Tibial nerve (tissue), 4 donors: ENCODE measurements around the gene STIM1. TPM values are rescaled to one million over a fixed set of nuclear protein-coding genes. Genes with fewer than 3 reads are reported as not detected.
A peak's percentile ranks its signal among the peaks of the same experiment; 100 is the strongest.

Experiments used
- DNase-seq, 2 donors: peaks; one replicate each; pipeline ENCODE4 v3.0.0-alpha.2; 2019; ENCODE audit warnings: low spot score in 2 of 2
- H3K27ac ChIP-seq, 4 donors: fragments of 200-600 bp; sonication (generic) in 3 of 4; one replicate each; pipeline ENCODE4 v1.5.1; 2017 to 2019; ENCODE audit warnings: mild to moderate bottlenecking in 1 of 4
- H3K27me3 ChIP-seq, 2 donors: fragments of 200-600 bp; sonication (generic) in 1 of 2; one replicate each; pipeline versions ENCODE4 v1.5.1 to v1.6.0; 2017 to 2019
- H3K36me3 ChIP-seq, 3 donors: fragments of 200-600 bp; sonication (generic); one replicate each; pipeline ENCODE4 v1.5.1; 2018 to 2019
- H3K4me1 ChIP-seq, 4 donors: fragments of 200-600 bp; sonication (generic) in 3 of 4; one replicate each; pipeline ENCODE4 v1.5.1; 2017 to 2019
- H3K4me3 ChIP-seq, 4 donors: fragments of 200-600 bp; sonication (generic) in 3 of 4; one replicate each; pipeline ENCODE4 v1.5.1; 2017 to 2019; ENCODE audit warnings: mild to moderate bottlenecking in 1 of 4, moderate library complexity in 1 of 4
- H3K9me3 ChIP-seq, 4 donors: fragments of 200-600 bp; sonication (generic) in 3 of 4; one replicate each; pipeline ENCODE4 v1.5.1; 2017 to 2019
- CTCF ChIP-seq, 5 experiments: fragments of 200-600 bp in 3 of 5; fragments of 450-650 bp in 2 of 5; sonication (generic) in 3 of 5; IDR thresholded peaks; one replicate each; pipeline ENCODE4 v1.5.1; 2016 to 2019; ENCODE audit warnings: antibody characterized with exemption in 5 of 5, mild to moderate bottlenecking in 3 of 5, moderate library complexity in 2 of 5
- EP300 ChIP-seq, 2 donors: sonication (generic); formaldehyde crosslinking; IDR thresholded peaks; one replicate each; pipeline ENCODE4 v1.6.1; 2017; ENCODE audit warnings: antibody characterized with exemption in 2 of 2, mild to moderate bottlenecking in 1 of 2
- POLR2A ChIP-seq, 2 donors: fragments of 450-650 bp; IDR thresholded peaks; one replicate each; pipeline ENCODE4 v1.6.1; 2017; ENCODE audit warnings: antibody characterized with exemption in 2 of 2, mild to moderate bottlenecking in 2 of 2, moderate library complexity in 2 of 2
- WGBS, 2 donors: methylation state at CpG; one replicate each; pipeline ENCODE4 v1.1.5; 2018; 5-methylcytosine and 5-hydroxymethylcytosine counted together
- total RNA-seq, 4 donors: library from RNA; depleted of rRNA; stranded (reverse); fragments of >200 nt; gene quantifications; one replicate each; pipeline ENCODE4 v1.1.0, GENCODE V29; 2016

STIM1 gene
- total RNA-seq, 4 donors from 2014 or later = 51.3 to 70.1 (median 59.8) TPM

- H3K27me3 ChIP-seq = no peaks in the 10 kb centered on the region
- DNase-seq = no peak
- no peak overlapping the region for H3K4me3 ChIP-seq
- no peaks in the 10 kb centered on the region for H3K9me3 ChIP-seq
- WGBS, 2 donors = 94 to 100% methylated on average over 1 of the region's 1 CpG
- TF ChIP-seq CTCF (IDR thresholded peaks at IDR 0.05) (no peak), POLR2A (IDR thresholded peaks at IDR 0.05) (no peak), EP300 (IDR thresholded peaks at IDR 0.05) (no peak)
- peaks cover 0 to 12% (median 0%) of the 10 kb centered on the region in 4 donors for H3K4me1 ChIP-seq
- peaks cover 0 to 7% (median 0%) of the 10 kb centered on the region in 3 donors for H3K36me3 ChIP-seq
- H3K27ac ChIP-seq = no peak overlapping the region
Measured at GRCh38 chr11:3977078-3977477, 121.6 kb downstream of the STIM1 start.

- WGBS, 2 donors = 54 to 62% methylated on average over 9 of the region's 9 CpGs
- no peak overlapping the region for H3K4me3 ChIP-seq
- H3K36me3 ChIP-seq = no peaks in the 10 kb centered on the region
- H3K4me1 ChIP-seq = peaks cover 0 to 26% (median 0%) of the 10 kb centered on the region in 4 donors
- H3K27me3 ChIP-seq = no peaks in the 10 kb centered on the region
- no peak for DNase-seq
- H3K9me3 ChIP-seq = no peaks in the 10 kb centered on the region
- TF ChIP-seq EP300 (IDR thresholded peaks at IDR 0.05) (no peak), CTCF (IDR thresholded peaks at IDR 0.05) (no peak), POLR2A (IDR thresholded peaks at IDR 0.05) (no peak)
- H3K27ac ChIP-seq = peak overlapping the region in 1 of 4 donors; percentile 29
Measured at GRCh38 chr11:3981084-3981633, 125.7 kb downstream of the STIM1 start.

GRCh38 chr11:3982431-3982830, 127.0 kb downstream of the STIM1 start:
- H3K36me3 ChIP-seq = no peaks in the 10 kb centered on the region
- H3K27me3 ChIP-seq = no peaks in the 10 kb centered on the region
- 90 to 95% methylated on average over 2 of the region's 2 CpGs for WGBS, 2 donors
- H3K27ac ChIP-seq = no peak overlapping the region
- no peak overlapping the region for H3K4me3 ChIP-seq
- no peak for TF ChIP-seq POLR2A (IDR thresholded peaks at IDR 0.05)
- no peak for TF ChIP-seq CTCF (IDR thresholded peaks at IDR 0.05)
- TF ChIP-seq EP300 (IDR thresholded peaks at IDR 0.05) = no peak
- H3K4me1 ChIP-seq = peaks cover 0 to 26% (median 0%) of the 10 kb centered on the region in 4 donors
- DNase-seq = no peak
- H3K9me3 ChIP-seq = no peaks in the 10 kb centered on the region

GRCh38 chr11:3983101-3983500, 127.6 kb downstream of the STIM1 start:
- H3K36me3 ChIP-seq = no peaks in the 10 kb centered on the region
- no peaks in the 10 kb centered on the region for H3K9me3 ChIP-seq
- H3K27ac ChIP-seq = peak overlapping the region in 1 of 4 donors; percentile 7
- 89 to 94% methylated on average over 3 of the region's 3 CpGs for whole genome bisulfite sequencing, 2 donors
- DNase-seq = no peak
- peaks cover 0 to 26% (median 0%) of the 10 kb centered on the region in 4 donors for H3K4me1 ChIP-seq
- H3K27me3 ChIP-seq = no peaks in the 10 kb centered on the region
- H3K4me3 ChIP-seq = no peak overlapping the region
- TF ChIP-seq CTCF (IDR thresholded peaks at IDR 0.05) (no peak), POLR2A (IDR thresholded peaks at IDR 0.05) (no peak), EP300 (IDR thresholded peaks at IDR 0.05) (no peak)

- Histone ChIP-seq H3K4me1 (peaks cover 0 to 26% (median 0%) of the 10 kb centered on the region in 4 donors), H3K36me3 (peaks cover 0 to 7% (median 0%) of the 10 kb centered on the region in 3 donors), H3K9me3 (no peaks in the 10 kb centered on the region), H3K27ac (no peak overlapping the region), H3K27me3 (no peaks in the 10 kb centered on the region), H3K4me3 (no peak overlapping the region)
- TF ChIP-seq POLR2A (IDR thresholded peaks at IDR 0.05) = no peak
- TF ChIP-seq CTCF (IDR thresholded peaks at IDR 0.05) = no peak
- TF ChIP-seq EP300 (IDR thresholded peaks at IDR 0.05) = no peak
- no peak for DNase-seq
- WGBS, 2 donors = 45 to 49% methylated on average over 5 of the region's 5 CpGs
Measured at GRCh38 chr11:3984896-3985295, 129.4 kb downstream of the STIM1 start.
